Esophagus squamous epithelium (tissue), 5 donors: ENCODE data around the gene NEB. TPM values are rescaled to one million over a fixed set of nuclear protein-coding genes. Genes with fewer than 3 reads are reported as not detected.

ENCODE experiments used
- DNase-seq: peaks from one replicate; lab custom pipeline; 2025; lab: John Stamatoyannopoulos, UW
- H3K27ac ChIP-seq, 4 donors: fragments of 200-600 bp; sonication (generic); one replicate each; pipeline ENCODE4 v1.5.1; 2016 to 2019; ENCODE audit warnings: mild to moderate bottlenecking in 1 of 4
- H3K27me3 ChIP-seq, 4 donors: fragments of 200-600 bp; sonication (generic); 1 replicate in 3 of 4; 2 replicates in 1 of 4; pipeline versions ENCODE4 v1.5.1 to v1.6.0; 2017 to 2021; ENCODE audit warnings: antibody characterized with exemption in 1 of 4
- H3K36me3 ChIP-seq, 3 donors: fragments of 200-600 bp; sonication (generic); one replicate each; pipeline ENCODE4 v1.5.1; 2016 to 2019
- H3K4me1 ChIP-seq, 3 donors: fragments of 200-600 bp; sonication (generic); one replicate each; pipeline ENCODE4 v1.5.1; 2017 to 2019
- H3K4me3 ChIP-seq, 4 donors: fragments of 200-600 bp; sonication (generic); 1 replicate in 3 of 4; 2 replicates in 1 of 4; pipeline ENCODE4 v1.5.1; 2016 to 2019; ENCODE audit warnings: mild to moderate bottlenecking in 2 of 4, moderate library complexity in 1 of 4
- H3K9me3 ChIP-seq, 3 donors: fragments of 200-600 bp; sonication (generic); one replicate each; pipeline ENCODE4 v1.5.1; 2016 to 2019
- CTCF ChIP-seq, 6 experiments: fragments of 450-650 bp in 4 of 6; fragments of 200-600 bp in 2 of 6; sonication (generic) in 2 of 6; IDR thresholded peaks; one replicate each; pipeline ENCODE4 v1.5.1; 2016 to 2019; ENCODE audit warnings: antibody characterized with exemption in 6 of 6, mild to moderate bottlenecking in 4 of 6, moderate library complexity in 4 of 6
- POLR2A ChIP-seq, 4 donors: fragments of 450-650 bp; IDR thresholded peaks; one replicate each; pipeline ENCODE4 v1.6.1; 2017; ENCODE audit warnings: antibody characterized with exemption in 4 of 4, mild to moderate bottlenecking in 4 of 4, moderate library complexity in 3 of 4
- WGBS, 2 donors: methylation state at CpG; one replicate each; pipeline ENCODE4 v1.1.5; 2018; 5-methylcytosine and 5-hydroxymethylcytosine counted together
- intact Hi-C: fragments of 100-400 bp; cut with DNase I; formaldehyde crosslinking; loops from one replicate; pipeline ENCODE4 v1.15.0; 2022
- total RNA-seq, 4 donors: library from RNA; depleted of rRNA; stranded (reverse); fragments of >200 nt; gene quantifications; one replicate each; pipeline ENCODE4 v1.1.0, GENCODE V29; 2016
- donor health status: DM: yes; HTN: yes; CAD: no.

NEB gene
- total RNA-seq, 4 donors from 2014 or later = 0.23 to 1.1 (median 0.61) TPM

GRCh38 chr2:151655663-151656398 is 78.4 kb downstream of the NEB start:
- DNase-seq = no peak
- TF ChIP-seq CTCF (IDR thresholded peaks at IDR 0.05) = no peak
- no peak for TF ChIP-seq POLR2A (IDR thresholded peaks at IDR 0.05)

GRCh38 chr2:151654891-151655290 is 79.4 kb downstream of the NEB start:
- no peaks in the 10 kb centered on the region for H3K9me3 ChIP-seq
- H3K27ac ChIP-seq = no peak overlapping the region
- H3K27me3 ChIP-seq = no peaks in the 10 kb centered on the region
- DNase-seq = no peak
- H3K4me1 ChIP-seq = no peaks in the 10 kb centered on the region
- no peak overlapping the region for H3K4me3 ChIP-seq
- TF ChIP-seq CTCF (IDR thresholded peaks at IDR 0.05) (no peak), POLR2A (IDR thresholded peaks at IDR 0.05) (no peak)
- no peaks in the 10 kb centered on the region for H3K36me3 ChIP-seq
- intact Hi-C loops = no loop called here

More at GRCh38 chr2:151655663-151656398, 78.4 kb downstream of the NEB start:
- intact Hi-C loops = no loop called here
- H3K4me3 ChIP-seq = no peak overlapping the region
- H3K27me3 ChIP-seq = no peaks in the 10 kb centered on the region
- WGBS, 2 donors = 83 to 90% methylated on average over 8 of the region's 8 CpGs
- H3K36me3 ChIP-seq = no peaks in the 10 kb centered on the region
- H3K27ac ChIP-seq = no peak overlapping the region
- H3K9me3 ChIP-seq = no peaks in the 10 kb centered on the region
- H3K4me1 ChIP-seq = no peaks in the 10 kb centered on the region

GRCh38 chr2:151654085-151654484 is 80.2 kb downstream of the NEB start:
- no peak overlapping the region for H3K27ac ChIP-seq

GRCh38 chr2:151651274-151651673 is 83.0 kb downstream of the NEB start:
- Histone ChIP-seq H3K4me1 (no peaks in the 10 kb centered on the region), H3K36me3 (no peaks in the 10 kb centered on the region), H3K4me3 (no peak overlapping the region), H3K9me3 (peaks cover 0 to 11% (median 5%) of the 10 kb centered on the region in 3 donors), H3K27ac (no peak overlapping the region), H3K27me3 (no peaks in the 10 kb centered on the region)
- intact Hi-C loops = no loop called here
- TF ChIP-seq CTCF (IDR thresholded peaks at IDR 0.05) = no peak
- TF ChIP-seq POLR2A (IDR thresholded peaks at IDR 0.05) = no peak
- 59 to 60% methylated on average over 3 of the region's 3 CpGs for WGBS, 2 donors
- no peak for DNase-seq

More at GRCh38 chr2:151654085-151654484, 80.2 kb downstream of the NEB start:
- no peak for DNase-seq
- H3K9me3 ChIP-seq = no peaks in the 10 kb centered on the region
- H3K27me3 ChIP-seq = no peaks in the 10 kb centered on the region
- H3K36me3 ChIP-seq = no peaks in the 10 kb centered on the region
- intact Hi-C loops = no loop called here
- no peak for TF ChIP-seq POLR2A (IDR thresholded peaks at IDR 0.05)
- no peak for TF ChIP-seq CTCF (IDR thresholded peaks at IDR 0.05)
- H3K4me1 ChIP-seq = no peaks in the 10 kb centered on the region
- 85 to 97% methylated on average over 3 of the region's 3 CpGs for WGBS, 2 donors
- H3K4me3 ChIP-seq = no peak overlapping the region

- Histone ChIP-seq H3K27ac (no peak overlapping the region), H3K9me3 (peaks cover 0 to 11% (median 5%) of the 10 kb centered on the region in 3 donors), H3K27me3 (no peaks in the 10 kb centered on the region), H3K4me3 (no peak overlapping the region), H3K36me3 (no peaks in the 10 kb centered on the region), H3K4me1 (no peaks in the 10 kb centered on the region)
- TF ChIP-seq CTCF (IDR thresholded peaks at IDR 0.05) = no peak
- no peak for TF ChIP-seq POLR2A (IDR thresholded peaks at IDR 0.05)
- 90 to 97% methylated on average over 3 of the region's 3 CpGs for WGBS, 2 donors
- intact Hi-C loops = no loop called here
- DNase-seq = no peak
Measured at GRCh38 chr2:151650456-151650855, 83.8 kb downstream of the NEB start.
